NCI-H510A treated with DMSO at 0.1 percent for 48 hours (cell line): ENCODE data around the gene CSRP1.
"Not testable (repeated sequence)": the region's sequence is repeated elsewhere in the genome, so short reads cannot be mapped to it uniquely, and the experiment has no call there.

ENCODE experiments used
- DNase-seq: peaks from one replicate; lab custom pipeline; 2025; lab: John Stamatoyannopoulos, UW

CSRP1 gene

DNA sequence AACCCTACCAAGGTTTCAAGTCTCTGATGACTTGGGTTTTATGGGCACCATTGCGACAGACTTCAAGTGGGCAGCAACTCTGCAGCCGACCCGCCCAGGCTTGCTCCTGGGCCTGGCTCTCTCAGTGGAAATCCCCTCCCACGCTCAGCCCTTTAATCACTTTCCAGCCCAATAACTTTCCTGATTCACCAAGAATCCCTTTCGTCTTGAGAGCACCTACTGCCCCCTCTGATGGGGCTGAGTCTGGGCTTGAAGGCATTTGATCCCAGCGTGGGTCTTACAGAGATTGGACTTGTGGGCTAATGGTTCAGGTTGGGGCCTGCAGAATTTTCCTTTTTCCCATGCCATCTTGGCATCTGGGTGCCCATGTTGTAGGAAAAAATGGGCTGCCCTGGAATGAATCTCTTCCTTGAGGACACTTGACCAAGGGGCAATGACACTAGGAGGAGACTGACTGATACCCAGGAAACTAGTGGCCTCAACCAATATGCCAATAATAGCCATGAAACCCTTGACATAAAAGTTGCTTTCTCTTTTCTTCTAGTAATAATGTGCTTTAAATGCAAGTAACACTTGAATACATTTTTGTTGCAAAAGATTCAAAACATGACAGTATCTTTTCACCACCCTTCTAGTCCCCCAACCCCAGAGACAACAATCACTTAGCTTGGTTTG, 30.1 kb downstream of the CSRP1 start:
- no peak for DNase-seq

DNA sequence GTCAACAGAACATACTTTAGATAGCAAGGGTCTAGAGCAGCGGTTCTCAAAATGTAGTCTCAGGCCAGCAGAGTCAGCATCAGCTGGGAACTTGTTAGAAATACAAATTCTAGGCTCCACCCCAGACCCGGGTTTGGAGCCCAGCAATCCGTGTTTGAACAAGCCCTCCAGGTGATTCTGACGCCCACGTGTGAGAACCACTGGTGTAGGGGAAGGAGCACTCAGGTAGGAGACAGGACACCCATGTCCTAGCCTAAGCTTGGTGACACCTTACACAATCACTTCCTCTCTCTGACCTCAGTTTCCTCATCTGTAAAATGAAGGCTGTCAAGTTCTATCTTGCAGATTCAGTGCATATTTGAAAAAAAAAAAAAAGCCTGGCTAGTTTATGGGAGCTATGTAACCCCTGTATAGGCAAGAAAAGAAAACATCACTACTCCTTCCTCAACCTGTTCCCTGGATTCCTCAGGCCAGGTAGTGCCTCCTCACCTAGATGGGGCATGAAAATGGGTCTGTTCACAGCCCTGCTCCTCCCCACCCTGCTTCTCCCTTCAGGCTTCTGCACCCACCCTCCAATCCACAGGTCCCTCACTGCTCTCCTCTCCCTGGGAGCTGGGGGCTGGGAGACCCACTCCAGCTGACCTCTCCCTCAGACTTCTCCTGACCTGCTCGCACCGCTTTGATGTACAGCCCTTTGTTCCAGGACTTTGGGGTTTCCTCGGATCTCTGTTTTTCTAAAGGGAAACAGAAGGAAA, 30.8 kb downstream of the CSRP1 start:
- DNase-seq, result no peak

DNA sequence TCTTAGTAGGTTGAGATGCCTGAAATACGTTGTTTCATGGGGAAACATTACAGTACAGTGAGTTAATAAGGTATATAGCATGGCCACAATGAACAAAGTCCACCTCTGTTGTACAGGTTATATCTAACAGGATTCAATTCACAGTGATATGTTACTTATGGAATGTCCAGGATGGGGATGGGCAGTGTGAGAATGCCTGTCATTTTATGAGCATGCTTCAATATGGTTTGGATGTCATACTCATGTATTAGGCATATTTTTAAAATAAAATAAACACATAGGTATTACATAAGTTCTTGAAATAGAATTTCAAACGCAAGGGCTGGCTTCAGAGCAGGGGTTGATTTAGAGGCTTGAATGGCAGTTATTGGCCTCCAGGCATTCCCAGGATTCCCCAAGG, 31.8 kb downstream of the CSRP1 start:
- DNase-seq, result no peak

DNA sequence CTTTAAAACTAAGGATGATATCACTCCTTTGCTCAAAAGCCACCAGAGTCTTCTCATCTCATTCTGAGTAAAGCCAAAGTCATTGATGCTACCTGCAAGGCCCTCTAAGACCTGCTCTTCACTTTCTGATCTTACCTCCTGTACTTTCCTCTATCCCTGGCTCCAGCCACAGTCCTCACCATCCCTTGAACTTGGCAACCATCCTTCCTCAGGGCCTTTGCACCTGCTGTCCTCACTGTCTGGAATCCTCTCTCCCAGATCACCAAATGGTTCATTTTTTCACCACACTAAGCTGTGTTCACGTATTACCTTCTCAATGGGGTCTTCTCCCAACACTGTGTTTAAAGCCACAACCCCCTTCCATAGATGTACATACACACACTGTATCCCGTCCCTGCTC, 33.6 kb downstream of the CSRP1 start:
- no peak for DNase-seq

DNA sequence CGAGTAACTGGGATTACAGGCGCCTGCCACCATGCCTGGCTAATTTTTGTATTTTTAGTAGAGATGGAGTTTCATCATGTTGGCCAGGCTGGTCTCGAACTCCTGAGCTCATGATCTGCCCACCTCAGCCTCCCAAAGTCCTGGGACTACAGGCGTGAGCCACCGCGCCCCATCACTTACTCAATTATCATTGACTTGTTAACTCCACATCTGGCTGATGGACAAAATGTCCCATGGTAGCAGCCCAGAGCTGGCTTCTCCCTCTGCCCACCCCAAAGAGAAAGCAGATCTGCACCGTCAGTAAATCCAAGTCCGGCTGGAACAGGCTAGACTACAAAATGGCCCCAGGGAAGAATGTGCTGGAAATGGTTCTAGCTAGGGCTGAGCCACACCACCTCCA, 34.6 kb downstream of the CSRP1 start:
- DNase-seq, result not testable (repeated sequence)

DNA sequence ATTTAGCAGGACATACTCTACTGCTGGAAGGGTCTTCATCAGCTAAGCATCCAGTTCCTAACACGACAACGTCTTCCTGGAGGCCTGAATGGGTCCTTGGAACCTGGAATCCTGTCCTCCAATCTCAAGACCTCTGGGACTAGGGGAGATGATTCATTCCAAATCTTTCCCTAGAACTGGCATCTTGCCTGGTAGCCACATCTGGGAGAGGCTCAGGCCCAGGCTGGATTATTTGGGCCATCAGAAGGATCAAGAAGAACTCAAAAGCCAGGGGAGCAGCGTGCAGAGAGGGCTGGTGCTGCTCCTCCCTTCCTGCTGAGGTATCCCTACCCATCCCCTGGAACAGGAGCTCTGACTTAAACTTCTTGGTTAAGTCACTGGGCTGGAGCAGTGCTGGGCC, 35.2 kb downstream of the CSRP1 start:
- DNase-seq, result no peak

DNA sequence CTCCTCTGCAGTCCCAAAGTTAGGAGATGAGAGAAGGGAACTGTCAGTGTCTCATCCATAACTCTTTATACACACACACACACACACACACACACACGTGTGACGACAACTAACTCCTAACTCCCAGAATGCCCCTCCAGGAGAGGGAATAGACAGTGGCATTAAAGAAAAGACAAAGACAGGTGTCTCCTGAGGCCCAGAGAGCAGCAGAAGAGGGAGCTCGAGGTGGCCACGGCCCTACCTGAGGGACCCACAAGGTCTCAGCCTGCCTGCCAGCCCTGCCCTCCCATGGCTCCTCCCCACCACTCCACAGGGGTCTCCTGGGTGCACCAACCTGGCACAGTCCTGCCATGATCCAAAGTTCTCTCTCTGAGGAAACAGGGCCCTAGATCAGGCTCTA, 36.3 kb downstream of the CSRP1 start:
- DNase-seq, result no peak

DNA sequence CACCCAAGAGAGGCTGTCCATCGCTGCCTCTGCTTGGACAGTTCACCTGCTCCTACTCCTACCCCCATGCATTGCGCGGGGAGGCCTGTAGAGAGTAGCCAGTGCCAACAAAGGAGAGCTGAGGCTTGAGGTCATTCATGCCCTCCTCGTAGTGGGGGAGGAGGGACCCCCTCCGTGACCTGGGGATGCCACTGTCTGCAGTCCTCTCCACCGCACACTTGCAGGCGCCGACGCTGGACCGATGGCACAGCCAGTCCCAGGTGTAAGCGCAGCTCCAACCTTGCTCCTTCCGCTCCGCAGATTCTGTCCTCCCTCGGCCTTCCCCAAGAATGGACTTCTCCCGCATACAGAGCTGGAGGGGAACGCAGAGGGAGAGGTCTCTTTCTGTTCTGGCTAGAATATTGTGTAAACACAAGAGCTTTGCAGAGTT, 37.3 kb downstream of the CSRP1 start:
- no peak for DNase-seq

DNA sequence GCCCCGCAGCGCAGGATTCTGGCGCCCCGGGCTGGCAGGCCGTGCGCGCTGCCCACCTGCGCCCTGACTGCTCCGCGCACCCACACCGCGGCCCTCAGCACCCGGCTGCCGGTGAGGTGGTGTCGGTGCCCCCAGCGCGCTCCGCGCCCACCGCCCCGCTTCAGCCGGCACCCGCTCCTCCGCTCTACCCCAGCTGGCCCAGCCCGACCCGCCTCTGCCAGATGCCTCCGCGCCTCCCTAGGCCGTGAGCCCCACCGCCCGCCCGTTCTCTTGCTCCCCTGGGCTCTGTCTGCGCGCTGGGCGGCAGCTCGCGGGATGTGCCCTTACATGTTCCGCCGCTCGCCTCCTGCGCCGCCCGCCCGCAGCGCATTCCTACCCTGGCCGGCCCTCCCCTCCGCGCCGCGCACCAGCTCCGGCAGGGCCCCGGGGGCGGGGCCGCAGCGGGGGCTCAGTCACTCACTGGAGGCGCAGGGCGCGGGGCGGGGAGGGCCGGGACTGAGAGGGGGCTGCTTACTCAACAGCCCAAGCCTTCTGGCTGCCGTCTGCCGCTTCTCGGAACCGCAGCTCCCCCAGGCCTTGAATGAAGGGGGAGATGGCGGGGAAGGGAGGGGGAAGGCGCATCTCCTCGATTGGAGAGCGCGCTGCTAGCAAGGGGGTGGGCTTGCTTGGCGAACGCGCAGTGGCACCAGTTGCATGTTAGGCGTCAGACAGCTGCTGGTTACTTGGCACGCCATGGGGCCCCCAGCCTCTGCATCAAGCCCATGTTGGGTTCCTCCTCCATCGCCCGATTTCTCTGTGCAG, 37.9 kb downstream of the CSRP1 start, which contains the start of gene PHLDA3:
TSS of gene PHLDA3 (minus strand) at position 345 of the 801 bp plus-strand sequence. CDS start 402 bp downstream, outside the sequence.
- peak; percentile 73 for DNase-seq

DNA sequence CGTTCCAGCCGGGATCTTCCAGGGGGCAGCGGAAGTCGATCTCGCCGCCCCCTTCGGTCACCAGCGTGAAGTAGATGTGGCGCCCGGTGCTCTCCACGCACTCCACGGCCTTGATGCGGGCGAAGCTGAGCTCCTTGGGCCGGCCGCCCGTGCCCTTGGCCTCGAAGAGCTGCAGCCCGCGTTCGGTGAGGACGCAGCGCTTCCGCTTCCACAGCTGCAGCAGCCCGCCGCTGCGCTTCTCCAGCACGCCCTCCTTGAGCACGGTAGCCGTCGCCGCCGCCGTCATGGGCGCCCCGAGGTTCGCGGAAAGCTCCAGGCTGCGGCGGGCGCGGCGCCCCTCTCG, 38.5 kb downstream of the CSRP1 start:
- peak; percentile 33 for DNase-seq

DNA sequence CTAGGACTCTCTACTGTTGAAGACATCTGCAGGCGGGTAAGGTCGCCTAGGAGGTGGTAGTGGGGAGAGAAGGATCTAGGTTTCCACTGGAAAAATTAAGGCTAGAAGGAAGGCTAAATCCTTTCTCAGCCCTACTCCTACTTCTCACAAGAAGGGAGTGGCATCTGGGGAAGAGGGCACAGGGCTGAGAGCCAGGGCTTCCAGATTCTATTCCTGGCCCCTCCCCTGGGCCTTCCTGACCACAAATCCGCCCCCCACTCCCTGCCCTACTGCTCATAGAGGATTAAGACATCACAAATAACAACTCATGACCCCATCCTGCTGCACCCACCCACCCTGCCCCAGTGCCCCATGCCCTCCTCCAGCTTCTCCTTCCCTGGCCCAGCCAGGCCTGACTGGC, 40.4 kb downstream of the CSRP1 start:
- DNase-seq, result no peak

DNA sequence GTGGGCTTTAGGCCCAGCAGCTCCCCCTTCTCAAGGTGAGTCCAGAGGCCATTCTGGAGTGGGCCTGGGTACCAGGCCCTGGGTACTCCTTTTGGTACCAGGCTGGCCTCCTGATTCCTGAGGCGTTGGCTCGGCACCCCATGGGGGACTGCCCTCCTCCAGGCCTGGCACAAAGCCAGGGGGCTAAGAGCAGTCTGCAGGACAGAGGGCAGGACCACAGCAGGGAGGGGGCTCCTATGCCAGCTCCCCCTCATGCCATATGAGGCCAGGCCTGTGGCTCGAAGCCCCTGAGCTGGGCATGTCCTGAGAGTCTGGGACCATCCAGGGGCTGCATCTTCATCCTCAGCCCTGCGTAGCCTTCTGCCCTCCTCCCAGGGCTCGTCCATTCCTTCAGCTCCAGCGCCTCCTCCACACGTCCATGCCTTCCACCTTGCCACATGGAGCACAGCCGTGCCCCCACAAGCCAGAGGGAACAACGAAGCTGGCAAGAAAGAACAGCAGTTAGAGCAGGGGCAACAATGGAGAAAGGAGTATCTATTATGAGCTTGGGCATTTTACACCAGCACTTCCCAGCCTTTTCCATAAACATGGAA, 41.1 kb downstream of the CSRP1 start:
- DNase-seq, result no peak

DNA sequence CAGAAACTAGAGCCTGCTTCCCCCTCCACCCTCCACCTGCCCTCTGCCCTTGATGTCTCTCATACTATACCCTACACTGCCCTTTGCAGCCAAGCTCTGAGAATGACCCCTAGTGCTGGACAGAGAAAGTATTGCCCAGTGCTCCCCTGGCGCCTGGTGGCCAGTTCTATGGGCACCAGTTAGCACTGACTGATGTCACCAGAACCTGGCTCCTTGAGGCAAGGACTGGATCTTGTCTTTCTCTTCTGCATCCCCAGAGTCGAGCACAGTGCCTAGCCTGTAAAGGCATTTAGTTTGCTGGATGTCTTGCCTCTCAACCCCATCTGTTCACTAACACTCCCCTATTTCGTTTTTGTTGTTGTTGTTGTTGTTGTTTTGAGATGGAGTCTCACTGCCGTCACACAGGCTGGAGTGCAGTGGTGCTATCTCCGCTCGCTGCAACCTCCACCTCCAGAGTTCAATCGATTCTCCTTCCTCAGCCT, 43.8 kb downstream of the CSRP1 start:
- DNase-seq, result no peak

DNA sequence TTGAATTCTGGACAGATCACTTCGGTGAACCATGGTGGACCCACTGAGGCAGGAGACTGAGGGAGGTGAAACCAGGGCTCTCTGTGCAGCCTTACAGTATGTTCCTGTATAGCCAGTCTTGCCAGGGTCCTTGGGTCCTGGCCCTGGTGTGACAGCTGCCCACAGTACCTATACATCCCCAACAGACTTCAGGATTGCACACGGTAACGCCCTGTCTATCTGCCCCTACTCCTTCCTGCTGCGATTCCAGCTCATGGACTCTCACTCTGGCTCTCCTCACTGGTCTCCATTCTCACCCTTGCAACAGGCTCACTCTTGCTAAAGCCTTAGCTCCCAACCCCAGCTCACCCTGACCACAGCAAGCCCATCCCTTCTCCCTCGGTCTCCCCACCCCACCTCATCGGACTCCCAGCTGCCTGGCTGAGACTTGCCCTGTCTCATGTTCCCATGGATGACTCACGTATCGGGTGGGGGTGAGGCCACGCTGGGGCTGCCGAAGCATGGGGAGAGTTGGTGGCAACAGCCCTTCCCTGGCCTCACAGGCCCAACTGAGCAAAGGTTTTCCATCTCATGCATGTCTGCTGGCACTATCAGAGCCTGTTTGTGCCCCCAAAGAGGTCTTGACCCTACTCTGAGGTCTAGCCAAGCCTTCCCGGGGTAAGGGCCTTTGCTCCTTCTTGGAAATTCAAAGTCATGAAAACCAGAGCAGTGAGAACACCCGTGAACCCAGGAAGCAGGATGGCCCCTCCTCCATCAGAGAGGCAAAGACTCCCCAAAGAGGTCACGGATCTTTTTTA, 45.1 kb downstream of the CSRP1 start:
- DNase-seq, result no peak

DNA sequence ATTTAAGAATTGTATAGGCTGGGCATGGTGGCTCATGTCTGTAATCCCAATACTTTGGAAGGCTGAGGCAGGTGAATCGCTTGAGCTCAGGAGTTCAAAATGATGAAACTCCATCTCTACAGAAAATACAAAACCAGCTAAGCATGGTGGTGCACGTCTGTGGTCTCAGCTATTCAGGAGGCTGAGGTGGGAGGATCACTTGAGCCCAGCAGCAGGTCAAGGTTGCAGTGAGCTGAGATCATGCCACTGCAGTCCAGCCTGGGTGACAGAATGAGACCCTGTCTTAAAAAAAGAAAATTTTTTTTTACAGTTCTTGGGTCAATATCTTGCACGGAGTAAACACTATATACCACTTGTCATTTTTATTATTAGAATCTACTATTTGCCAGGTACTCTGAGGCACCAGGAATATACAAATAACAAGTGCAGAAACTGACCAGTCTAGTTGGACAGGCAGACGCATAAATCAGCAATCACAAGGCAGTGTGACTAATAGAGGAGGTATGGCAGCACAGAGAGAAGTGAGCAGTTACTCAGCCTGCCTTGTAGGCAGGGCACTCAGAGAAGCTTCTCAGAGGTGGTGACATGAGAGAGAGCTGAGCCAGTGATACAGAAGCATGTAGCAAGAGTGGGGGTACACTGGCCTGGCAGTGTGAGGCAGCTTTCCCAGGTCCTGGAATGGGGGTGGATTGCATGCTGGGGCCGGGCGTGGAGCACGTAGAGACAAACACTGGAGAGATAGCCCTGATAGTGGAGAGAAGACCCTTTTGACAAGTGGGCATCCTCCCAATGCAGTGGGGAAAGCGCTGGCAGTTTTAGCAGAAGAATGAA, 45.9 kb downstream of the CSRP1 start:
- DNase-seq, result peak; percentile 64

DNA sequence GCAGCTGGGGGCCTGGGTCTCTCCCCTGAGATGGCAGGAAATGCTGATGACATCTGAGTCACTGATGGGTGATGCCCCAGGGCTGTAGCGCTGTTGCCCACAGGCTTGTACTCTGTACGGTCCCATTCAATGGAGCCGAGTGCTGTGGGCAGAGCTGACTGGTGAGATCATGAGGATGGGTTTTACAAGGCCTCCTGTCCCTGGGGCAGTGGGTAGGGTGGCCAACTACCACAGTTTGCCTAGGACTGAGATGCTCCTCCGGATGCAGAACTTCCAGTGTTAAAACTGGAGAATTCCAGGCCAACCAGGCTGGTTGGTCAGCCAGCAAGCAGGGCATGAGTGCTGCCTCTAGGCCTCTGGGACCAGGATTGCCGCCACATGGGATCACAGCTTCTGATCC, 47.1 kb downstream of the CSRP1 start:
- DNase-seq, result no peak

DNA sequence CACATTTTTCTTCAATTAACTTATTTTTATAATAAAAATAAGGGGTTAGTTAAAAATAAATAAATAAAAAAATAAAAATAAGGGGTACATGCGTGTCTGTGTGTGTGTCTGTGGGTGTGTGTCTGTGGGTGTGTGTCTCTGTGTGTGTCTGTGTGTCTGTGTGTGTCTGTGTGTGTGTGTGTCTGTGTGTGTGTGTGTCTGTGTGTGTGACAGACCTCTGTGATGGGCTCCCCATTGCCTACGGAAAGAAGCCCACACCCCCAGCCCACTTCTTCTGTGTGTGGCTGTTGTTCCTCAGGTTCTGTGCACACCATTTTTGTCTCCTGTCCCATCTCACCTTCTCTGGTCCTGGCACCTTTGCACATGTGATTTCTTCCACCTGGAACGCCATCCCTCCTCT, 47.9 kb downstream of the CSRP1 start:
- DNase-seq, result no peak

DNA sequence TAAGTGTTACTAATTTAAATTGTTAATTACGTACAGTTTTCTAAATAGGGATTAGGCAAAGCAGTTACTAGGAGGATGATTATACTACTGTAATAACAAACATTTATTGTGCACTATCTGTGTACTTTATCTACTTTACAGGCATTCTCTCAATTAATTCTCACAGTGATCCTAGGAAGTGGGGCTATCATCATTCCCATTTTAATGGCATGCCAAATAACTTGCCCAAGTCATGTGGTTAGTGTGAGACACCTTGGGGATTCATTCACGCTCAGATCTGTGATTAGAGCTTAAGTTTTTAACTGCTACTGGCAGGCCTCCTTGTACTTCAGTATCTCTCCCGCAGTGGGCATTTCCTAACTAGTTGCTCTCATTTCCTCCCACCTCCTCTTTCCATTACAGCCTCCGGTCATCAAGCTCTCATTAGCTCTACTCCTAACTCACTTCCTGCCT, 49.4 kb downstream of the CSRP1 start:
- DNase-seq, result no peak

DNA sequence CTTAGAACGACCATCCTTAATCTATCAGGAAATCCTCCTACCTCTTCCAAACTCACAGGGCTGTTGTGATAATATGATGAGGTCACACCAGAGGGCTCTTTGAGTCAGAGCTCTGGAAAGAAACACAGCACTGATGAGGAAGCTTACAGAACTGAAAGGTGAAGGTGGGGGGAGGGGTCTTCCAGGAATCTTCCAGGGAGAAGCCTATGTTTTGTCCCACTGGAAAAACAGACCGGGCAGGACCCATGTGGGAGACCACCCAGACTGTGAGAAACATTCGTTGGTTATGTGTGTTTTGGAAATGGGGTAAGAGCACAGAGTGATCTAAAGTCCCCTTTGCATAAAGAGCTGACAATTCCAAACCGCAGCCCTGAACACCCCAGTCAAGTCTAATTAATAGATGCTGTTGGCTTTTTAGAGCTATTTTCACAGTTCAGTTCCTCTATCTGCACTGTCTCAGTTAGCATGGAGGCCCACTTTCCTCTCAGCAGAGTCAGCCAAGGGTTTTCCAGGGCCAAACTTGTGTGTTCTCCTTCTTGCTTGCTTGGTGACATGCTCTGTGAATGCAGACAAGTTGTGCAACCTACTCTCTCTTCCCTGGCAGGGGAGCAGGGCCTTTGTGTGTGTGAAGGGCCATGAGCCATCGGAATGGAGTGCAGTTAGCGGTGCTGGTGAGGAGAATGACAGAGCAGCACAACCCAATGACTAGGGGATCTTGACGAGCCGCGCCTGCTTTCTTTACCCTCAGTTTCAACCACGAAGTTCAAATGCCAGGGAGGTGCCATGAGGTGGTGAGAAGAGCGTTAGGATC, 50.2 kb downstream of the CSRP1 start:
- peak; percentile 4 for DNase-seq

DNA sequence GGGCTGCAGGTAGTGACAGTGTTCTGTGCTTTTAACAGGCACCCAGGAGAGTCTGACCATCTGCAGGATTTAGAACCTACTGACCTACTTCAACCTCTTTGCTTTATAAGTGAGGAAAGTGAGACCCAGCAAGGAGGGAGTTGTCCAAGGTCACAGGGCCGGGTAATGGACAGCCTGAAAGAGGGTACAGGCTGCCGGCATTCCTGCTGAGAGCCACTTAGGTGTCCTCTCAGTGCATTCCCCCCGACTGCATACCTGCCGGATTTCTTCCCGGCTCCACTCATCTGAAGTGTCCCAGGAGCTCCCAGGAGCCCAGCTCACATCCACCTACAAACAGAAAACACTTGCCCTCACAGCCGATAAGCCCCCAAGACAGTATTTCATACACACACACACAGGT, 51.8 kb downstream of the CSRP1 start:
- no peak for DNase-seq
